NCI-H510A treated with DMSO at 0.1 percent for 48 hours (cell line): ENCODE data around the gene C5orf24.
A peak's percentile ranks its signal among the peaks of the same experiment; 100 is the strongest.
"Not testable (repeated sequence)": the region's sequence is repeated elsewhere in the genome, so short reads cannot be mapped to it uniquely, and the experiment has no call there.

Source experiments
- DNase-seq: peaks from one replicate; lab custom pipeline; 2025; lab: John Stamatoyannopoulos, UW

C5orf24 gene

GRCh38 chr5:134845852-134846640 lies at the start of gene C5orf24:
TSS of gene C5orf24 (plus strand) at chr5:134845968. CDS start at chr5:134854901, 8,933 bp downstream.
- DNase-seq, result peak; percentile 63

GRCh38 chr5:134798468-134798867 lies 47.3 kb upstream of the C5orf24 start:
- DNase-seq, result no peak

GRCh38 chr5:134803821-134804220 lies 41.9 kb upstream of the C5orf24 start:
- DNase-seq, result no peak

- DNase-seq, result no peak
These were observed 32.4 kb upstream of the C5orf24 start for GRCh38 chr5:134813407-134813806.

- DNase-seq, result no peak
These were observed 31.9 kb upstream of the C5orf24 start for GRCh38 chr5:134813827-134814226.

- no peak for DNase-seq
These were observed 28.8 kb upstream of the C5orf24 start for GRCh38 chr5:134817006-134817405.

- DNase-seq, result no peak
These were observed 27.0 kb upstream of the C5orf24 start for GRCh38 chr5:134818776-134819175.

- DNase-seq, result no peak
These were observed 26.3 kb upstream of the C5orf24 start for GRCh38 chr5:134819407-134819963.

GRCh38 chr5:134821841-134822240 lies 23.9 kb upstream of the C5orf24 start:
- no peak for DNase-seq

- DNase-seq, result no peak
These were observed 21.1 kb upstream of the C5orf24 start for GRCh38 chr5:134824681-134825080.

GRCh38 chr5:134825212-134825611 lies 20.6 kb upstream of the C5orf24 start:
- DNase-seq, result no peak

- no peak for DNase-seq
These were observed 12.3 kb upstream of the C5orf24 start for GRCh38 chr5:134833340-134834032.

- DNase-seq, result no peak
These were observed 10.1 kb upstream of the C5orf24 start for GRCh38 chr5:134835623-134836022.

GRCh38 chr5:134837530-134838181 lies 8.1 kb upstream of the C5orf24 start:
- no peak for DNase-seq

- DNase-seq, result not testable (repeated sequence)
These were observed 7.4 kb upstream of the C5orf24 start for GRCh38 chr5:134838361-134838760.

- no peak for DNase-seq
These were observed 5.0 kb upstream of the C5orf24 start for GRCh38 chr5:134840811-134841210.

GRCh38 chr5:134844252-134844651 lies 1.5 kb upstream of the C5orf24 start:
- DNase-seq, result no peak

- DNase-seq, result no peak
These were observed 375 bp upstream of the C5orf24 start for GRCh38 chr5:134845335-134845851.

GRCh38 chr5:134846641-134846960 lies 833 bp downstream of the C5orf24 start:
- DNase-seq, result peak; percentile 26

- not testable (repeated sequence) for DNase-seq
These were observed 3.7 kb downstream of the C5orf24 start for GRCh38 chr5:134849434-134849933.

- DNase-seq, result no peak
These were observed 5.6 kb downstream of the C5orf24 start for GRCh38 chr5:134851307-134851923.

GRCh38 chr5:134856465-134856864 lies 10.7 kb downstream of the C5orf24 start:
- not testable (repeated sequence) for DNase-seq
